ENCODE data around the gene MED29. TPM values are rescaled to one million over a fixed set of nuclear protein-coding genes. Genes with fewer than 3 reads are reported as not detected.

Gene MED29
- total and polyA plus RNA-seq, 2 of the 13 experiments (the other 11 are each of a cell fraction or from before 2014, with no cell fraction given), result 14.0 to 19.7 TPM

- 87% methylated on average over 7 of the region's 10 CpGs for WGBS (ENCODE audit: low lambda C conversion rate)
- in situ Hi-C loops (cut with HindIII; ENCODE audit: extremely low pct_ligation_motif_present, low pct_unique_long_range_greater_than_20kb) (no loop called here), intact Hi-C loops (cut with micrococcal nuclease; ENCODE audit: unreplicated experiment) (no loop called here)
- no peak for DNase-seq (ENCODE audit: low spot score)
- Histone ChIP-seq H3K36me3 (replicated peaks in 1 of 2; ENCODE audit: control insufficient read depth in 1 of 2, insufficient read depth in 2 of 2, low read length in 2 of 2) (peaks cover 37 to 82% of the 10 kb centered on the region in 2 experiments), H3K79me2 (ENCODE audit: insufficient read depth, low read length) (no peaks in the 10 kb centered on the region), H3K4me3 (replicated peaks in 1 of 3; ENCODE audit: insufficient read depth in 1 of 3, low read depth in 2 of 3, low read length in 3 of 3) (no peak overlapping the region), H3K9ac (ENCODE audit: insufficient read depth, low read depth, low read length) (no peak overlapping the region), H4K20me1 (ENCODE audit: insufficient read depth, low read length) (no peaks in the 10 kb centered on the region), H3K27ac (ENCODE audit: extremely low read length, insufficient read depth, low read length) (no peak overlapping the region), H3K9me3 (ENCODE audit: low read length) (no peaks in the 10 kb centered on the region), H3K4me2 (ENCODE audit: low read depth, low read length) (no peak overlapping the region), H3K27me3 (ENCODE audit: control insufficient read depth in 1 of 2, insufficient read depth in 2 of 2, low read length in 2 of 2) (no peaks in the 10 kb centered on the region), H2AFZ (ENCODE audit: low read length) (no peak overlapping the region), H3K4me1 (ENCODE audit: insufficient read depth, low read length) (peaks cover 14% of the 10 kb centered on the region)
- TF ChIP-seq NR1H2 (CRISPR knock-in tag; IDR thresholded peaks at IDR 0.05; ENCODE audit: borderline replicate concordance, low read depth), result no peak
- no peak for TF ChIP-seq ZFYVE20 (CRISPR knock-in tag; IDR thresholded peaks at IDR 0.05; ENCODE audit: borderline replicate concordance, low read depth)
- TF ChIP-seq ZNF556 (CRISPR knock-in tag; IDR thresholded peaks at IDR 0.05; ENCODE audit: borderline replicate concordance), result no peak
- TF ChIP-seq ZMAT5 (CRISPR knock-in tag; IDR thresholded peaks at IDR 0.05; ENCODE audit: borderline replicate concordance, low read depth), result no peak
- no peak for TF ChIP-seq ZNF552 (CRISPR knock-in tag; IDR thresholded peaks at IDR 0.05; ENCODE audit: borderline replicate concordance)
- TF ChIP-seq ARNTL (CRISPR knock-in tag; IDR thresholded peaks at IDR 0.05), result no peak
- TF ChIP-seq ZNF737 (CRISPR knock-in tag; IDR thresholded peaks at IDR 0.05; ENCODE audit: borderline replicate concordance), result no peak
- no peak for TF ChIP-seq NR2F2 (IDR thresholded peaks at IDR 0.05; ENCODE audit: borderline replicate concordance, low read depth)
- no peak for TF ChIP-seq PAX8 (CRISPR knock-in tag; IDR thresholded peaks at IDR 0.05; ENCODE audit: borderline replicate concordance)
- no peak for TF ChIP-seq JUND (CRISPR knock-in tag; IDR thresholded peaks at IDR 0.05)
- TF ChIP-seq ZNF510 (CRISPR knock-in tag; IDR thresholded peaks at IDR 0.05; ENCODE audit: low read depth), result no peak
- no peak for TF ChIP-seq ZNF12 (CRISPR knock-in tag; IDR thresholded peaks at IDR 0.05)
- no peak for TF ChIP-seq ISX (CRISPR knock-in tag; conservative IDR thresholded peaks at IDR 0.05)
- no peak for TF ChIP-seq TBX2 (CRISPR knock-in tag; IDR thresholded peaks at IDR 0.05; ENCODE audit: borderline replicate concordance)
- no peak for TF ChIP-seq ZNF777 (CRISPR knock-in tag; IDR thresholded peaks at IDR 0.05)
- no TSS peak for BruUV-seq (replicated peaks)
- no peak for FAIRE-seq
- POLR2A ChIA-PET, result interaction anchor here (1.5 kb wide), 1 partner anchor 9 kb away, joined by 9 read pairs; the partner anchor contains the start of genes MED29 and PAF1
- ATAC-seq, result no peak
- CTCF ChIA-PET (ENCODE audit: low intra/inter-chr PET ratio, low total read pairs), result no interaction called here
Observed at GRCh38 chr19:39381910-39382611, 9.1 kb upstream of the MED29 start.

Measured in HepG2 (cell line).